Measurements from ENCODE around the gene LRRC59.
A peak's percentile ranks its signal among the peaks of the same experiment; 100 is the strongest.

LRRC59 gene

DNA sequence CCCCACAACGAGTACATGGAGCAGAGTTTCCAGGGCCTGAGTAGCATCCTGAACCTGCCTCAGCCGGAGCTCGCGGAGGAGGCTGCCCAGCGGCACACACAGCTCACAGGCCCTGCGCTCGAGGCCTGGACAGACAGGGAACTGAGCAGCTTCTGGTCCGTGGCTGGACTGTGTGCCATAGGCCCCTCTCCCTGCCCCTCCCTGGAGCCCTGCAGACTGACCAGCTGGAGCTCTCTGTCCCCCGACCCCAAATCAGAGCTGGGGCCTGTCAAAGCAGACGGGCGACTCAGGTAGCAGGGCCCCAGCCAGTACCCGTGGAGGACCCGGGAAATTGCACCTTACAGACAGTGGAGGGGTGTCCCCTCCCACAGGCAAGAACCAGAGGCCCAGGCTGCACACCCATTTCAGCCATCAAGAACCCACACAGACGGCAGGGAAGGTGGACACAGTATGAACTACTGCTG is 37.3 kb downstream of the LRRC59 start:
- no peak for DNase-seq

GRCh38 chr17:50359005-50359699 is 38.2 kb downstream of the LRRC59 start:
- no peak for DNase-seq

GRCh38 chr17:50358177-50358576 is 39.1 kb downstream of the LRRC59 start:
- no peak for DNase-seq

GRCh38 chr17:50356892-50357510 is 40.3 kb downstream of the LRRC59 start:
- DNase-seq = no peak

DNA sequence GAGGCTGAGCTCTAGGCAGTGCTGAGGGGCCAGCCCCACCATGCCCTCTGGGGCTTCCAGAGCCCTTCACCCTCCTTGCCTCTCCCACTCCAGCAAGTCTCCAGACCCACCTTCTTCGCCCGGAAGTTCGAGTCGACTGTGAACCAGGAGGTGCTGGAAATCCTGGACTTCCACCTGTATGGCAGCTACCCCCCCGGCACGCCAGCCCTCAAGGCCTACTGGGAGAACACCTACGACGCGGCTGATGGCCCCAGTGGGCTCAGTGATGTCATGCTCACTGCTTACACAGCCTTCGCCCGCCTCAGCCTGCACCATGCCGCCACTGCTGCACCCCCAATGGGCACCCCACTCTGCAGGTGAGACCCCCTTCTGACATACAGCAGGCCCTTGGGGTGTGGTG is 40.9 kb downstream of the LRRC59 start:
- no peak for DNase-seq

DNA sequence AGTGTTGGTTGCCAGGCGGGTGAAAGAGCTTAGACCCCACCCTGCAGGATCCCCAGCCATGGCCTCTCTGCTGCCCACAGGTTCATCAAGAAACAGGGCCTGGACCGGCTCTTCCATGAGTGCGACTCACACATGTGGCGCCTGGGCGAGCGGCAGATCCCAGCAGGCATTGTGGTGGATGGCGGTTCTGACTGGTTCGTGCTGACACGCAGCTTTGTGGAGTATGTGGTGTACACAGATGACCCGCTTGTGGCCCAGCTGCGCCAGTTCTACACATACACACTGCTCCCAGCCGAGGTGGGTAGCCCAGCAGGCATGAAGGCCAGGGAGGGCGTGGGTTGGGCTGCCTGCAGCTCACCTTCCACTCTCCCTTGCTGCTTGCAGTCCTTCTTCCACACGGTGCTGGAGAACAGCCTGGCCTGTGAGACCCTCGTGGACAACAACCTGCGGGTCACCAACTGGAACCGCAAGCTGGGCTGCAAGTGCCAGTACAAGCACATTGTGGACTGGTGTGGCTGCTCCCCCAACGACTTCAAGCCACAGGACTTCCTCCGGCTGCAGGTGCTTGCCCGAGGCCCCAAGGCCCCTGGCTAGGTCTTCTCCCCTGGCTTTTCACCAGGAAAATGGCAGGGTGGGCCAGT is 41.5 kb downstream of the LRRC59 start:
- no peak for DNase-seq

DNA sequence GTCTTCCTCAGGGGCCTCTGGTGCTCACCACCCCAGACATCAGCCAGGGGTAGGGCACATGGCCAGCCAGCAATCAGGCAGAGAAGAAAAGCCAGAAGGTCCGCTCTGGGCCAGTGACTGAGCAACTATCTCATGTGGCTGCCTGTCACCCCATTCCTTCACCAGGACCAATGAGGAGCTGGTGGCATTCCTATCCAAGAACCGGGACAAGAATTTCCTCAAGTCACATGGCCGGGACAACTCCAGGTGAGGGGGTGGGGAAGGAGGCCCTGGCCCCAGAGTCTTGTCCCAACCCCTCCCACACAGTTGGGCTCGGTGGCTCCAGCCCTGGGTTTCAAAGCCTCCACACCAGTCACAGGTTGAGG is 42.0 kb downstream of the LRRC59 start:
- no peak for DNase-seq

- DNase-seq = no peak
Measured at GRCh38 chr17:50354776-50355175, 42.5 kb downstream of the LRRC59 start.

DNA sequence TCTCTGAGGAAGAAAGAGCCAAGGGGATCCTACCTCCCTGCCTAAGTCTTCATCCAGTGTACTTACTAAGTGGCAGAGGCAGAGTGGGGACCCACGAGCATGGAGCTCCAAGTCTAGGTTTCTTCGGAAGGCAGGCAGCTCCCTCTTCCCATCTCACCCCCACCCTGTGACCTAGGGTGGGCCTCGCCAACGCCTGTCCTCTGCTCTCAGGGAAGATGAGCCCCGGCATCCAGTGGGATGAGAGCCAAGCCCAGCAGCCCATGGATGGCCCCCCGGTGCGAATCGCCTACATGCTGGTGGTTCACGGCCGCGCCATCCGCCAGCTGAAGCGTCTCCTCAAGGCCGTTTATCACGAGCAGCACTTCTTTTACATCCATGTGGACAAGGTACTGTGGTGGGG is 43.1 kb downstream of the LRRC59 start:
- no peak for DNase-seq

DNA sequence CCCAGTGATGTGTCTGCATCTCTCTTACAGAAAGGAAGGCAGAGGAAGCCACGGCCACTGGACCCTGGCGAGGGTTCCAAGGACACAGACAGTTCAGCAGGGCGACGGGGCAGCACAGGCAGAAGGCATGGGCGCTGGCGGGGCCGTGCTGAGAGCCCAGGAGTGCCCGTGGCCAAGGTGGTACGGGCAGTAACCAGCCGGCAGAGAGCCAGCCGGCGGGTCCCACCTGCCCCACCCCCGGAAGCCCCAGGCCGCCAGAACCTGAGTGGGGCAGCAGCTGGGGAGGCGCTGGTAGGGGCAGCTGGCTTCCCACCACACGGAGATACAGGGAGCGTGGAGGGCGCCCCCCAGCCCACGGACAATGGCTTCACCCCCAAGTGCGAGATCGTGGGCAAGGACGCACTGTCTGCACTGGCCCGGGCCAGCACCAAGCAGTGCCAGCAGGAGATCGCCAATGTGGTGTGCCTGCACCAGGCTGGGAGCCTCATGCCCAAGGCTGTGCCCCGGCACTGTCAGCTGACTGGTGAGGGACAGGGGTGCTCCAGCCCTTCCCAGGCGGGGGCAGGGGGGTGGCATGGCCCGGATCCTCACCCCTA is 43.6 kb downstream of the LRRC59 start:
- no peak for DNase-seq

- no peak for DNase-seq
Measured at GRCh38 chr17:50352693-50353599, 44.4 kb downstream of the LRRC59 start.

- DNase-seq = no peak
Measured at GRCh38 chr17:50352072-50352692, 45.1 kb downstream of the LRRC59 start.

DNA sequence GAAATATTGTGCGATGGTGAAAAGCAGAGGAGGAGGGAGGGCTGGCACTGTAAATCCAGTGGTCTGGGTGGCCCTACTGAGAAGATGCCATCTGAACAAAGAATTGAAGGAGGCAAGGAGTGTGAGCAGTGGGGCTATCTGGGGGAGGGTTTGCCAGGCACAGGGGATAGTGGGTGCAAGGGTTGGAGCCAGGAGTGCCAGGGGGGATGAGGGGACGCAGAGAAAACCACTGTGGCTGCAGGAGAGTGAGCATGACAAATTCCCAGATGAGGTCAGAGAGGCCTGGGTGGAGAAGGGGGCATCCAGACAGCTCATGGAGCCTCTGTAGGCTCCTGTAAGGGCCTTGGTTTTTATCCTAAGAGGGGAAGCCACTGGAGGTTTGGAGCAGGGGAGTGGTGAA is 46.6 kb downstream of the LRRC59 start:
- DNase-seq = no peak

- DNase-seq = no peak
Measured at GRCh38 chr17:50349243-50349600, 48.1 kb downstream of the LRRC59 start.

DNA sequence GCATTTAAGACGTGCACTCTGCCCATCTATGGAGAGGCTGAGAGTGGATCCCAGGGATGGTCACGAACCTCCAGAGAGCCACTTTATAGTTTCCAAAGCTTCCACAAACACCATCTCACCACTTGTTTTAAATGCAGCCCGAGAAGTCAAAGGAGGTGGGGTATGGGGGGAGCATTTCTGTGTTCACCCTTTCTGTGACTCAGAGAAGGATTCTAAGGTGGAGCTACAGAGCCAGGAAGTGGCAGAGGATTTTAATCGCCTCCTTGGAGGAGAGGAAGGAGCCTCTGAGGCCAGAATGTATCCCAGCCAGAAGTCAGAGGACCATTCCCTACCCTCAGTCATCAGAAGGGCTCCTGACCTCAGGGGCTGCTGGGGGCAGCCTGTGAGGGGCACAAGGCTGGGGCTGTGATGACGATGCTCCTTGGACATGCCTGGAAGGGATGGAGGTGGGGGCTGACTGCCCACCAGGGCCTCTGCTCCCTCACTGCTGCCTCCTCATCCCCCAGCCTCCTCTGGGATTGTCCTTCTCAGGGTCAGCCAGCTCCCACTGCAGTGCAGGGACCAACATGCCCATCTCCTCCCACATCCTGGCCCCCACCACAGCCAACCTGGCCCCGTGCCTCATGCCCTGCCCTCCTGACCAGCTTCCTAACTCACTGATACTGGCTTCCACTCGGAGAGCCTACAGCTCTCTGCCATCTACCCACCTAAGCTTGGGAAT is 48.6 kb downstream of the LRRC59 start:
- DNase-seq = no peak

DNA sequence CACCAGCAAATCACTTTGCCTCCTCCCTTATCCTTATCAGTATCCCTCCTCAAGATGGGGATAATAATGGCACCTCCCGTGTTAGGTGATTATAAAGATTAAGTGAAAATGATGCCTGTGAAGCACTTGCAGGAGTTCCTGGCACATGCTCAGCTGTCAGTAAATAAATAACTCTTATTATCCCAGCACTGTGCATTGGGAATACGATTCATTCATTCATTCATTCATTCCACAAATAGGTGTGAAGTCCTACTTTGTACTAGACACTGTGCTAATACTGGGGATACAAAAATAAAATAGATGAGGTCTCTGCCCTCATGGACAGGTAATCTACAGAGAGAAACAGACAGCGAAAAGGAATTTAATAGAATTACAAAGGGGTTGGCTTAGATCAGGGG is 49.4 kb downstream of the LRRC59 start:
- no peak for DNase-seq

- DNase-seq = no peak
Measured at GRCh38 chr17:50347117-50347893, 50.0 kb downstream of the LRRC59 start.

- peak; percentile 58 for DNase-seq
Measured at GRCh38 chr17:50346313-50347116, 50.8 kb downstream of the LRRC59 start.

- DNase-seq = peak; percentile 89
Measured at GRCh38 chr17:50345432-50346312, 51.7 kb downstream of the LRRC59 start, which contains the start of gene XYLT2. Gene XYLT2 (plus strand): TSS chr17:50346126. CDS start chr17:50346141, 15 bp downstream.
